SIG-M5 (cell line): ENCODE results near the gene PDYN.

Source experiments
- DNase-seq: peaks from one replicate; lab custom pipeline; 2025; lab: John Stamatoyannopoulos, UW

The PDYN gene

DNA sequence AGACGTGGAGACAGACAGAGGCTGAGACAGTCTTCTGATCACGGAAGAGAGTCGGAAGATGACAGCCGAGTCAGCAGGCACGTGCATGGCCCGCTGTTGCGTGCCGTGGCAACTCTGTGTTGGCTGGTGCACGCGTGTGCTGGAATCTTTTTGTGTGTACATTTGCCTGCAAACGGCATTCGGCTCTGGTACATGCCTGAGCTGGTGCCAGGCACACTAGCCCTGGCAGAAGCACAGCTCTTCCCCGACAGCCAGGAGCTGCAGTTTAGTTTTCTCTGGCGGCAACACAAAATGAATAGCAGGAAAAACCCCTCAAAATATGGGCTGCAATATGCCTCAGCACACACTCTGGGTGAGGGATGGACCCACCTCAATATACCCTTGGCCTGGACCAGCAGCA lies 769 bp upstream of the PDYN start:
- no peak for DNase-seq

DNA sequence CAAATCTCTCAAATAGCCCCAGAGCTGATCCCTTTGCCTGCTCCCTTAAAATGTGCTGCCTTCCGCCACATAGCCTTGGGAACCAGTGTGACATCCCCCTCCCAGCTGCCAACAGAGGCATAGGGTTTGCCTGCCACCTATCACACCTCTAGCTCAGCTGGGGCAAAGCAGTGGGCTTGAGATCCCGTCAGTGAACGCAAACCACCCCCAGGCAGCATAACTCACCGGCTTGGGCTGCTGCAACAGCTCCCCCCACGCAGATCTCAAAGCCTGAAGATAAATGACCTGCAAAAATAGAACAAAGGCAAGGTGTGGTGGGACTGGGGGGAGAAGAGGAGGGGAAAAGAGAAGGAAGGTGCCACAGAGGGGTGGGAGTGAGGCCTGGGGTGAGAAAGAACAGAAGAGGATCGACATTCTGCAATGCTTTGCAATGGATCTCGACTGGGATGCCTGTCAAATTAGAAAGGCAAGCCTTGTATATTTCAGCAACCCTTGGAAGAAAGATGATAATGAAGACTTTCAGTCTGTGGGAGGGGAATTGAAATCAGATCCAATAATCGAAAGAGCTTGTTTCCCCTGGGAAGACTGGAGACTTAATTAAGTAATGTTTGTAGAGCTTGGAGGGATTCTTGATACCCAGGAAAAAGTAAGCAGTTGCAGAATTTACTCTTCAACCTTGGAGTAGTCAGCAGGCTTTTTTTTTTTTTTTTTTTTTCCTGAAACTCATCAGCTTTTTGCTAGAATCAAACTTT lies 1.3 kb downstream of the PDYN start:
- DNase-seq, result no peak

DNA sequence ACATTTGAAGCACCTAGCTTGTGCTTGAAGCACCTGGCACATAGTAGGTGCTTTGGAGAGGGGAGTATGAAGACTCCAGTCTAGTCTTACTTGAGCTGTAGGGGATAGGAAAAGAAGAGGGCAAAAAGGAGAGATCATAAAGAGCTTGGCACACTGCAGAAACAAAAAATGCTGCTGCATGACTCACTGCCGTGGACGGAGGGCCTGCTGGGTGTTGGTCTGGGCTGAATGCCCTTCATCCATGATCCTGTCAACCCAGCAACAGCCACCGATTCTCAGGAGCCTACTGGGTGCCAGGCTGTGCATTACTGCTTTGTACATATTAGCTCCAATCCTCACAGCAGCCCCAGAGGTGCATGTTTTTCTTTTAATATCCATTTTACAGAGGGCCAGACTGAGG lies 6.0 kb downstream of the PDYN start:
- no peak for DNase-seq

DNA sequence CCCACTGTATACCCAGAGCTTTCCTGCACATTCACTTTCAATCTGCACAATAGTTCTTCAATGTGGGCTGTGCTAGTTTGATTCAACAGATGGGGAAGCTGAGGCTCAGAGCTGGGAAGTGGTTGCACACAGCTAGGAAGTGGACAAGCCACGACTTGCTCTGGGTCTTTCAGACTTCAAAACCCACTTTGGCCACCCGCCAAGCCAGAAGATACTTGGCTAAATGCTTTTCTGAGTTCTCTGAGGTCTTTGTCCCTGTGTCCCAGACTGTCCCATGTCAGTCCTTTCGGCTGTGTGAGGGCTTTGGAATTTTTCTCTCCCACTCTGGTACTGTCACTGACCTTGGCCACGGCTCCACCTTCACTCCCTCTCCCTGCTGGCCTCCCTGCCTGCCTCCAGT lies 10.6 kb downstream of the PDYN start:
- no peak for DNase-seq

DNA sequence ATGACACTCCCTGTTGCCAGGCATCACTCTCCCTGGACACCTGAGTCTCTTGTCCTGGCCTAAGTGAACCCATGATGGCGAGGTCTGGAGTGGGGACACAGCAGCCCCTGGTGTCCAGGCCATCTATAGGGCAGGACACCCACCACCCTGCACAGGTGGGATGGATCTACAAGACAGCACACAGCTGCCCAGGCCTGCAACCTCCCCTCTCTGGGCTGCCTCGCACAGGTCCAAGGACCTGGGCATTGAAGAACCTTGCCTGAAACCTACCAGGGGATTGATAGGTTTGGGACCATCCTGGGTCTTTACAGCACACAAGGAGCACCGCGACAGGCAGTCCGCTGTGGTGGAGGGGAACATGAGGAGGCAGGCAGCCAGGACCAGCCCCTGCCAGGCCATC lies 11.2 kb downstream of the PDYN start:
- no peak for DNase-seq

DNA sequence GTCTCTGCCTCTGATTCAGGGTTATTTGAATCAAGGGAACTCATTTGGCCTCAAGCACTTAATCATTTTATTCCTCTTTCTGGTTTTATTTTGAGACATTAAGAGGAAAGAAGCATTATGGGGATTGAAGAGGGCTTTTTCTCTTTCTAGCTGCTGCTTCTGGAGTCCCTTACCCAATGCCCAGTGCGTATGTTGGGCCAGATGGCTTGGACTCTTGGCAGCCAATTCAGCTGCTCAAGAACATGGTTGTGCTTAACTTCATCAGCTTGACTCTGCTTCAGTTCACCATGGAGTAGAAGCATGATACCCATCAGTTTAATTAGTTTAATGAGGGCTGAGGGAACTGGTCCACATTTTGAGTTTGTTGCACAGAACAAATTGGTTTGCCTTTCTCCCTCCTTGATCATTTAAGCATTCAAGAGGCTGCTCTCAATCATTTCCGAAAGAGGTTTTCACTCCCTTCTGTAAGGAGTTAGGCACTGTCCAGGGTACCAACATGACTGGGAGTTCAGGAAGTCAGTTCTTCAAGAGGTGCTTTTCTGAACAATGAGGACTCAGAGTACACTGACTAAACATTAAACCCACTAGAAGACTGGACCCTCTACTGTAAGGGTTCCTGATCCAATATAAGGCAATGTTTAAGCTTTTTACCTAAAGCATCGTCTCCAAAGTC lies 14.6 kb downstream of the PDYN start:
- no peak for DNase-seq

DNA sequence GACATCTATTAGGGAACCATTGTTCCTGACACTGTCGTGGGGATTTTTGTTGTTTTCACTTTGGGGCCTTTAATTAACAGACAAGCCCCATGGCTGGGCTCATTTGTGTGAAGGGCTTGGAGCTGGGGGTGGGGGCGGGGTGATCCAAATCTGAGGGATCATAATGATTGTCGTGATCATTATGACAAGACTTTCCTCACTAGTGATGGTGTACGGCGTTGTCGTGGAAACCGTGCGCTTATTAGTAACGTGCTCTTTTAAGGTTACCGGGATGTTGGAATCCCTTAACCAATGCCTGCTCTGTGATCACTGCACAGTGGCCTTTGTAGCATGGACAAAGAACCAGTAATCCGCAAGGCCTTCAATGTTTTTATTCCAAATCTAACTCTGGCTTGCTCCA lies 18.6 kb downstream of the PDYN start:
- DNase-seq, result no peak

DNA sequence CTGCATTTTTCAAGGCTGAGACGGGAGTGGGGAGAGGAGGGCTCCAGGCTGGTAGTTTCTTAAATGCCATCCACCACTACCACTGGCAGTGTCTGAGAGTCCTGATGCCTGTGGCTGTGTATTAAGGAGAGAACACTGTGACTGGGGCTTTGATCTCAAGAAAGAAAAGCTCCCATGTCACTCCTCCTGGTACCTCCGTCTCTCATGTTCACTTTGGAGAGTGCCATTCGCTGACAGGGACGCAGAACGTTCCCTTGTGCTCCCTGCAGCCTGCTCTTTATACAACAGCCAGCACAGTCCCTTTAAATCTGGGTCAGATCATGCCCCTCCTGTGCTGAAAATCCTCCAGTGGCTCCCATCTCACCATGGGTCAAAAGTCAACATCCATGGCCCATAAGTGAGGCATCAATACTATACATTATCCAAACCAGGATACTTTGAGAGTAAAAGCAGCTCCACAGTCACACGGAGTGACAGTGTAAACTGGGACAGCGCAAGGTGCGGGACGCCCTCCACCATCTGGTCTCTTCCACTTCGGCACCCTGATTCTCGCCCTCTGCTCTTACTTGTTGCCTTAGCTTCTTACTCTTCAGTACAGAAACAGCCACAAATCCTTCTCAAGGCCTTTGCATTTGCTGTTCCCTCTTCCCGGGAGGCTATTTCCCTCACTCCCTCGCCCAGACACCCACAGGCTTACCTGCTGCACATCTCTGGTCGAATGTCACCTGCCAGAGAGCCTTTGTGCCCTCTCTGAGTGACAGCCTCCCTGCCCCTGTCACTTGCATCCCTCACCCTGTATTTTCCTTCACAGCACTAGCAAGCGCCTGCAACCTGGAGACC lies 20.0 kb downstream of the PDYN start:
- no peak for DNase-seq

DNA sequence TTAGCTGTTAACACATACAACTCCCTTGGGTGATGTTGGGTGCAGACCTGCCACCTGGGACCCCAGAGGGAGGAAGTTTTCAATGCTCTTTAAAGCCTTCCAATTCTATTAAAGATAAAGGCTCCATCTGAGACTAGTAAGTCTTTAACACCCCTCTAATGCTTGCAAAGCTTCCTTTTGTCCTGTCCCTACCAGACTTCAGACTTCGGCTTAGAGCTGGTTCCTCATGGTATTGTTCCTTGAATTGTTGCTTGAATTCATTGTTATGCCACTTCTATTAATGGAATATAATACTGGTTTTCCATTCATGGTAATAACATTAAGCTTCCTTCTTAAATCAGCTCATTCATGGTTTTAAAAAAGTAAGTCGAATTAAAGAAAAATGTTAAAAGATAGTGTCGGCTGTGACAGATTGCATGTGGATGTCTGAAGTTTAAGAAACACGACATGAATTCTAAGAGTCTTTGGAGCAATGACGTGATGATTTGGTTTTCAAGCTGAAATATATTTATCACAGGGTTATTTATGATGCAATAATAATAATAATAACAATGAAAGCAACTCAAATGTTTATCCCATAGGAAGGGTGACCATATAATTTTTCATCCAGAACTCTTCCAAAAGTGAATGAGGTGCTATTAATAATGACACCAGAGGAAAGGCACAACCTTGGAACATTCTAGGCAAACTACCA lies 21.8 kb downstream of the PDYN start:
- no peak for DNase-seq

DNA sequence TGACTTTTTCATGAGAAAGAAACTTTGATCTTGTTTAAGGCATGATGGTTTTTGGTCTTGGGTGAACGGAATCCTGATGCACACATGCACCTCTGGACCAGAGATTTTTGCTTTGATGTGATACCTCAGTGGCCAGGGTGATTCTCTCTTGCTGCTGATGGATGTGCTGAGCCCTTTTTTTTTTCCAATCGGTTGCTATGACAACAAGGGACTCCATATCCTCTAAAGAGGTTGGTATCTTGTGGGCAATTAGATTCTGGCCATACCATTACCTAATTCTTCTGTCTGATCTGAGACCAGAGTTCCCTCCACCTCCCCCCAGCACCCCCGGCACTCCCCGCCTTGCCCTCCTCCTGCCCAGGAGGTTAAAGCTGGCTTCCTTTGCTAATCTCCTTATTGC lies 24.9 kb downstream of the PDYN start:
- no peak for DNase-seq

DNA sequence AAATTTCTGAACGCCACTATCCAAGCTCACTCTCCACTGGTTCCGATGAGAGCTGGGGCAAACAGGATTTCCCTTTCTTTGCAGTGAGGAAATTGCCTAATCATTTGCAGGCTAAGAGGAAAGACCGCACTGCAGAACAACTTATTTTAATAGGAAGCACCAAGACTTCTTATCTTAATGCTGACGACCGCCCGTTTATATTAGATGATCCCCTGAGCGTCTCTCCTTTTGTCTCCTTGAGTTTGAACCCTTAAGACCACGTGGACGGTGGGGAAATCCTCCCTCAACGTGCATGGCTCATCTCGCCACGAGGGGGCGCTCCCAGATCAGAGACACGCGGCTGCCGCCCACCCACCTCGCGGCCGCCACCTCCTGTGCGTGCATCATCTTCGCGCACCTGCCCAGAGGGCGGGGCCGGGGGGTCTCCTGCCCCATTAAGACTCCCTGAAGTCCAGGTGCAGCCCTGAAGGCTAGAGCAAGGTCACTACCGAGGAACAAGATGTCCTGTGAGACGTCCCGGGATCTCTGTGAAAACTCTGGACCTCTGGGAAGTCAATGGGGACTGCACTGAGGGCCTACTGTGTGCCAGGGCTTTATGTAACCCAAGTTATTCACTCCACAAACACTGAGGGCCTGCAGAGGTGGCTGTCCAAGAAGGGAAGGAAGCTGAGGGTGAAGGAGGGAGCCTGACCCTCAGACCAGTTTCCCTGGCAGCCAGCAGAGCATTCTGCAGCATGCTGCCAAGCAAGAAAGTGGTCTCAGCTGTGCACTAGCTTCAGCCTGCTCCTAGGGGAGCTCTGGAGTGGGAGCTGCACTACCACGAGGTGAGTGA lies 28.1 kb downstream of the PDYN start:
- no peak for DNase-seq

DNA sequence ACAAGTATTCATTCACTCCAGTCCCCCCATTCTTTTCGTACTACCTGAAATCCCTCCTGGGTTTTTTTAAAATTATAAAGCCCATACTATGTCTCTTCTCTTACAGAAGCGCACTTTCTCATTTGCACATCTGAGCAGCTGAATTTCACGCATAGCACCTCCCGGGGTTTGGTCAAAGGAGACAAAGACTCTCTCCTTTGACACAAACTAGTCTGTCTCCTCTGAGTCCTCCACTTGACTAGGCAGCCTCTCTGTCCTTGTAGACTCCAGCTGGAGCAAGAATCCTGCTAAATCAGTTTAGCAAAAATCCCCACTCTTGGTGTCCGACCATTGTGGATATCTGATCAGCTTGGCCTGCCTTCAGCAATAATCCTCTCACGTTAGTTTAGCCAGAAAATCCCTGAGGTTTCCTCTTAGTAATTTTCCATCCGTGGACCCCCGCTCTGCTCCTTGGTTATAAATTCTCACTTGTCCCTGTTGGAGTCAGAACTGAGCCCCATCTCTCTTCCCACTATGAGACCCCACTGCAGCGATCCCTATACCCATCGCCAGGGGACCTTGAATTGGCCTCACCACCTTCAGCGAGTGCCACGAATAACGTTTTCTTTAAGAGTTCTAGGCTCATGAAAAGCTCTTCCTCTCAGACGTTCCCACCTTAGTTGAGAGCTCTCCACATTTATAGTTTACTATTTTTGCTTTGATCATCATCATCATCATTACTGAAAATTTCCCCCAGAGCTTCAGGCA lies 29.0 kb downstream of the PDYN start:
- DNase-seq, result no peak

DNA sequence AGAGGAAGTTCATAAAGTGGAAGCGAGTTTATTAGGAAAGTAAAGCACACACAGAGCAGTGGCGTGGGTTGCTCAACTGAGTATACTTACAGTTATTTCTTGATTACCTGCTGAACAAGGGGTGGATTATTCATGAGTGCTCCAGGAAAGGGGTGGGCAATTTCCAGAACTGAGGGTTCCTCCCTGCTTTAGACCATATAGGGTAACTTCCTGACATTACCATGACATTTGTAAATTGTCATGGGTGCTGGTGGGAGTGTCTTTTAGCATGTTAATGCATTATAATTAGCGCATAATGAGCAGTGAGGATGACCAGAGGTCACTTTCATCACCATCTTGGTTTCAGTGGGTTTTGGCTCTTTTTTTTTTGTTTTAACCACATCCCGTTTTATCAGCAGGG lies 29.8 kb downstream of the PDYN start:
- no peak for DNase-seq

DNA sequence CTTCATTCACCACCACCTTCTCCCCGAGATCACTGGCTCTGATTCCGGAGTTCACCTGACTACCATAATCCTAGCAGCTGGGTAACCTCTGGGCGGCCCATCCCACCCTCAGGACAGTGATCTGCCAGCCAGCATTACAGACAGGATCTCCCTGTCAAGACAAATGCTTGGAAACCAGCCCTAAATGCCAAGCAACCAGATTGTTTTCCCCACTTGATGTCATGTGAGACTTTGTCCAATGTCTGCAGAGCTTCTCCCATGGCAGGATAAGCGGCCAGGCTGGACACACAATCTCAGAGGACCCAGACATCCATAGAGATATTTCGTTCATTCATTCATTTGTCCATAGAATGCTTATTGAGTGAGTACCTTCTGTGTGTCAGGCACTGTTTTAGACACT lies 32.5 kb downstream of the PDYN start:
- DNase-seq, result no peak

DNA sequence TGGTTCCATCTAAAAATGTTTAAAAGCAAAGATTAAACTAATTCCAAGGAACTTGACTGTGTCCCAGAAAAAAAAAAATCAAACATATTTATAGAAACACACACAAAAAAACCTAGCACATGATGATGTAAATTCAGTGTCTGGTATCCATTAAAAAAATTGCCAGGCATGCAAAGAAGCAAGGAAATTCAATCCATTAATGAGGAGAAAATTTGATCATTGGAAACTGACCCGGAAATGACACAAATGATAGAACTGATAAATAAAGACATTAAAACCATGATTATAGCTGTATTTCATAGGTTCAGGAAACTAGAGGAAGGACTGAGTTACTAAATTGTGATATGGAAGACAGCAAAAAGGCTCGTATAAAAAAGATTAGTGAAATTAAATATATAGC lies 34.7 kb downstream of the PDYN start:
- DNase-seq, result no peak

DNA sequence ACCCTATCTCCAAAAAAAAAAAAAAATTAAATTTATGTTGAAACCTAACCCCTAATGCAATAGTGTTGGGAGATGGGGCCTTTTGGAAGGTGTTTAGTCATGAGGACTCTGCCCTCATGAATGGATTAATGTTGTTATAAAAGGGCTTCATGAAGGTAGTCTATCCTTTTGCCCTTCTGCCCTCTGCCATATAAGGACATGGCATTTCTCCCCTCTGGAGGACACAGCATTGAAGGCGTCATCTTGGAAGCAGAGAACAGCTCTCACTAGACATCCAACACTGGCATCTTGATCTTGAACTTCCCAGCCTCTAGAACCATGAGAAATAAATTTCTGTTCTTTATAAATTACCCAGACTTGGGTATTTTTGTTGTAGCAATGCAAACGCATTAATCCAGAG lies 35.4 kb downstream of the PDYN start:
- no peak for DNase-seq

DNA sequence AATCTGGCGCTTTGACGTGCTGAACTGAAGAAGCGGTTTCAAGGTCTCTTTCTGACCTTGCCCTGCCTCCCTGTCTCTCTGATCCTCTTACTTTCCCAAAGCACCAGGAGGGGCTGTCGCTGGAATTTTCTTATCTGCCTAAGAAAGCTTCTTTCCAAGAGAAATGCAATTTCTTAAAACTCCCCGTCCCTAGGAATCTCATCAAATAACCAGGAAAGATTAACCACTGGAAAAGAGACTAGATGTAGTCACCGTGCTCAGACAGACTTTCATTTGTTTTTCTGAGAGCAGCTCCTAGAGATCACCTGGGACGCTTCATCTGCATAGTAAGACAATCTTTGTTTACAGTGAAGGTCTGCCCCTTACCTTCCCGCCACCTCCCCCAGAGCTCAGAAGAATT lies 38.6 kb downstream of the PDYN start:
- DNase-seq, result no peak

DNA sequence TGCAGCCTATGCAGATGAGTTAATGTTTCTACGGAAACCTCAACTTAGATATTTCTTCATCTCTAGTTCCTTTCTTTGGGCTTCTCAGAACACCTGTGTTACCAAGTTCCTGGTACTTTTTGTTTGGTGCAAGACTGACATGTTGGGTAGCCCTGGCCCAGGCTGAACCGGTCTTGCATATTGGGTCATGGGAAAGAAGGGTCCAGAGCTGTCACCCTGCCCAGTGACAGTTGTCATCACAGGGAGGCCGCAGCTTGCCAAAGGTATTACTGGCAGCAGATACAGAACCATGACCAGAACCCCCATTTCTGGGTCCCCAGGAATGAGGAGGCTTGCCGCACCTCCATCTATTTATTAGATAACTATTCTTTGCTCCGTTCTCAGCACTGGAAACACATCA lies 40.2 kb downstream of the PDYN start:
- DNase-seq, result no peak

DNA sequence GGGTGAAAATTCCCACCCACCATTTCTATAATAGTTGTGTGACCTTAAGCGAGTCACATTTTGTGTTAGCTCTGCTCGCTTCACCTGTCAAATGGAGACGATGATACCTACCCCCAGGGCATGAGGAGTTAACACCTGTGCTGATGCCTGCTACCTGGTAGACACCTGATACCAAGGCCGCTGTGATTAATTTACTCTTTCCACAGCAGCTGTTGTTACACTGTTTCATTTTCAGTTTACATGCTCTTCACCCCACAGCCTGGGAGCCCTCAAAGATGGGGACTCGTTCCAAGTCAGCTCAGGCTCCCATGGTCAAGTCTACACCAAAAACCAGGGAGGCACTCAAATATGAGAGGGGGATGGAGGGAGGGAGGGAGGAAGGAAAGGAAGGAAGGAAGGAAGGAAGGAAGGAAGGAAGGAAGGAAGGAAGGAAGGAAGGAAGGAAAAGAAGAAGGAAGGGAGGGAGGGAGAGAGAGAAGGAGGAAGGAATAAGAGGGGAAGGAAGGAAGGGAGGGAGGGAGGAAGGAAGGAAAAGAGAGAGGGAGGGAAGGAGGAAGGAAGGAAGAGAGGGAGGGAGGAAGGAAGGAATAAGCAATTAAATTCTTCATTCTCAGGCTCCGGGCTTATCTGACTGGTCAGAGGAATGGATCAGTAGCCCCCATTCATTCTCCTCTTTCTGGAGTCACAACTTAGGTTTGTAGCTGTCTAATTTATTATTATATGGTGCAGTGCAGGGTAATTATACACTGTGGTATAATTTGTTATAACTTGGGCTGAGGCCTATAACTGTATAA lies 40.9 kb downstream of the PDYN start:
- no peak for DNase-seq
